MM.1S (cell line): Measurements from ENCODE around the gene MARVELD2.
"Not testable (repeated sequence)": the region's sequence is repeated elsewhere in the genome, so short reads cannot be mapped to it uniquely, and the experiment has no call there.

Experiments used
- EZH2 ChIP-seq: fragments of 300-600 bp; sonication (generic); optimal IDR thresholded peaks from 2 replicates; pipeline ENCODE3; 2017; ENCODE audit warnings: low read depth, mild to moderate bottlenecking, antibody characterized with exemption, low read length, mixed read lengths
- TF ChIP-seq, protein P1 (sequence below): fragments of 300-600 bp; sonication (generic); IDR thresholded peaks from 2 replicates; pipeline ENCODE4 v1.5.1; 2016; ENCODE audit warnings: antibody characterized with exemption, low read length, mixed read lengths

DNA sequence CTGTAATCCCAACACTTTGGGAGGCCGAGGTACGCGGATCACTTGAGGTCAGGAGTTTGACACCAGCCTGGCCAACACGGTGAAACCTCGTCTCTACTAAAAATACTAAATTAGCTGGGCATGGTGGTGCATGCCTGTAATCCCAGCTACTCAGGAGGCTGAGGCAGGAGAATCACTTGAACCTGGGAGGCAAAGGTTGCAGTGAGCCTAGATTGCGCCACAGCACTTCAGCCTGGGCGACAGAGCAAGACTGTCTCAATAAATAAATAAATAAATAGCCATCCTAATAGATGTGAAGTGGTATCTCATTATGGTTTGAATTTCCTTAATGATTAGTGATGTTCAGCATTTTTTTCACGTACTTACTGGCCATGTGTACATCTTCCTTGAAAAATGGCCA lies 35.6 kb downstream of the MARVELD2 start:
- TF ChIP-seq, protein P1, sequence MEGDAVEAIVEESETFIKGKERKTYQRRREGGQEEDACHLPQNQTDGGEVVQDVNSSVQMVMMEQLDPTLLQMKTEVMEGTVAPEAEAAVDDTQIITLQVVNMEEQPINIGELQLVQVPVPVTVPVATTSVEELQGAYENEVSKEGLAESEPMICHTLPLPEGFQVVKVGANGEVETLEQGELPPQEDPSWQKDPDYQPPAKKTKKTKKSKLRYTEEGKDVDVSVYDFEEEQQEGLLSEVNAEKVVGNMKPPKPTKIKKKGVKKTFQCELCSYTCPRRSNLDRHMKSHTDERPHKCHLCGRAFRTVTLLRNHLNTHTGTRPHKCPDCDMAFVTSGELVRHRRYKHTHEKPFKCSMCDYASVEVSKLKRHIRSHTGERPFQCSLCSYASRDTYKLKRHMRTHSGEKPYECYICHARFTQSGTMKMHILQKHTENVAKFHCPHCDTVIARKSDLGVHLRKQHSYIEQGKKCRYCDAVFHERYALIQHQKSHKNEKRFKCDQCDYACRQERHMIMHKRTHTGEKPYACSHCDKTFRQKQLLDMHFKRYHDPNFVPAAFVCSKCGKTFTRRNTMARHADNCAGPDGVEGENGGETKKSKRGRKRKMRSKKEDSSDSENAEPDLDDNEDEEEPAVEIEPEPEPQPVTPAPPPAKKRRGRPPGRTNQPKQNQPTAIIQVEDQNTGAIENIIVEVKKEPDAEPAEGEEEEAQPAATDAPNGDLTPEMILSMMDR, result not testable (repeated sequence)
- not testable (repeated sequence) for TF ChIP-seq EZH2
